GM23338 (cell line): ENCODE data around the gene VIL1. TPM values are rescaled to one million over a fixed set of nuclear protein-coding genes. Genes with fewer than 3 reads are reported as not detected.

Source experiments
- ATAC-seq: fragments of 200-7000 bp; cut with Tn5 transposase; 3 replicates; pipeline ENCODE4 v1.9.1; 2020
- DNase-seq: peaks from one replicate; pipeline ENCODE4 v3.0.0-alpha.2; 2015; ENCODE audit warnings: low spot score
- H2AFZ ChIP-seq: fragments of 200-600 bp; sonication (generic); 2 replicates; pipeline ENCODE4 v1.8.0; 2016; ENCODE audit warnings: antibody characterized with exemption, mild to moderate bottlenecking, moderate library complexity
- H3F3A ChIP-seq: fragments of 200-600 bp; sonication (generic); replicated peaks from 2 replicates; pipeline ENCODE4 v1.8.0; 2017; ENCODE audit warnings: antibody characterized with exemption, mixed run types, low read depth
- H3K27ac ChIP-seq: fragments of 200-600 bp; sonication (generic); 2 replicates; pipeline ENCODE4 v1.6.1; 2016; ENCODE audit warnings: low read depth
- H3K27me3 ChIP-seq: fragments of 200-600 bp; sonication (generic); 2 replicates; pipeline ENCODE4 v1.8.0; 2016; ENCODE audit warnings: mild to moderate bottlenecking, mixed run types, moderate library complexity; ENCODE audit not compliant: insufficient read depth
- H3K36me3 ChIP-seq: fragments of 200-600 bp; sonication (generic); 2 replicates; pipeline ENCODE4 v1.8.0; 2016; ENCODE audit warnings: mild to moderate bottlenecking; ENCODE audit not compliant: insufficient read depth
- H3K4me1 ChIP-seq: fragments of 200-600 bp; sonication (generic); 2 replicates; pipeline ENCODE4 v1.8.0; 2016; ENCODE audit warnings: mild to moderate bottlenecking, moderate library complexity; ENCODE audit not compliant: insufficient read depth
- H3K4me2 ChIP-seq: fragments of 200-600 bp; sonication (generic); 2 replicates; pipeline ENCODE4 v1.7.1; 2017; ENCODE audit warnings: mixed run types
- H3K4me3 ChIP-seq: fragments of 200-600 bp; sonication (generic); 2 replicates; pipeline ENCODE4 v1.6.1; 2016; ENCODE audit warnings: mixed run types
- H3K79me2 ChIP-seq: fragments of 200-600 bp; sonication (generic); replicated peaks from 2 replicates; pipeline ENCODE4 v1.8.0; 2017; ENCODE audit warnings: mild to moderate bottlenecking; ENCODE audit not compliant: insufficient read depth
- H3K9me2 ChIP-seq: fragments of 200-600 bp; sonication (generic); 2 replicates; pipeline ENCODE4 v1.8.0; 2017; ENCODE audit not compliant: insufficient read depth
- H4K20me1 ChIP-seq: fragments of 200-600 bp; sonication (generic); replicated peaks from 2 replicates; pipeline ENCODE4 v1.8.0; 2017; ENCODE audit warnings: mild to moderate bottlenecking; ENCODE audit not compliant: insufficient read depth
- H3K27ac Mint-ChIP-seq: 2 replicates; pipeline ENCODE4 v1.8.0; 2020; ENCODE audit warnings: inconsistent platforms, mild to moderate bottlenecking, moderate library complexity, mixed read lengths
- H3K27me3 Mint-ChIP-seq: 3 replicates; pipeline ENCODE4 v1.8.0; 2022; ENCODE audit warnings: low read depth, mild to moderate bottlenecking, moderate library complexity, mixed read lengths, inconsistent platforms; ENCODE audit not compliant: insufficient read depth, poor library complexity
- H3K36me3 Mint-ChIP-seq: 3 replicates; pipeline ENCODE4 v1.8.0; 2021; ENCODE audit warnings: low read depth, mild to moderate bottlenecking, inconsistent platforms, moderate library complexity, mixed read lengths
- H3K4me1 Mint-ChIP-seq: 3 replicates; pipeline ENCODE4 v1.8.0; 2020; ENCODE audit warnings: mild to moderate bottlenecking, inconsistent platforms, mixed read lengths
- H3K4me3 Mint-ChIP-seq: 3 replicates; pipeline ENCODE4 v1.8.0; 2021; ENCODE audit warnings: moderate library complexity, mild to moderate bottlenecking, inconsistent platforms, mixed read lengths
- H3K9me3 Mint-ChIP-seq: 3 replicates; pipeline ENCODE4 v1.8.0; 2020; ENCODE audit warnings: moderate library complexity, mild to moderate bottlenecking, inconsistent platforms, mixed read lengths
- CREB1 ChIP-seq: fragments of 250-450 bp; sonication (Bioruptor Pico); IDR thresholded peaks from 2 replicates; pipeline ENCODE4 v1.5.0; 2020; ENCODE audit warnings: low read depth, mild to moderate bottlenecking, moderate library complexity
- ETS1 ChIP-seq: IDR thresholded peaks from 2 replicates; pipeline ENCODE4 v1.6.1; 2016; ENCODE audit warnings: antibody characterized with exemption
- EZH2 ChIP-seq: fragments of 200-600 bp; sonication (generic); IDR thresholded peaks from one replicate; pipeline ENCODE4 v1.8.0; 2017; ENCODE audit warnings: antibody characterized with exemption, mild to moderate bottlenecking, low read depth; ENCODE audit not compliant: unreplicated experiment
- EZH2phosphoT487 ChIP-seq: fragments of 200-600 bp; sonication (generic); IDR thresholded peaks from one replicate; pipeline ENCODE4 v1.8.1; 2018; ENCODE audit warnings: antibody characterized with exemption; ENCODE audit not compliant: unreplicated experiment
- NANOG ChIP-seq: IDR thresholded peaks from 2 replicates; pipeline ENCODE4 v1.6.1; 2016; ENCODE audit warnings: antibody characterized with exemption, borderline replicate concordance
- POLR2AphosphoS5 ChIP-seq: IDR thresholded peaks from 2 replicates; pipeline ENCODE4 v1.6.1; 2016; ENCODE audit warnings: antibody characterized with exemption, low read depth
- REST ChIP-seq: IDR thresholded peaks from one replicate; pipeline ENCODE4 v1.6.1; 2018; ENCODE audit warnings: antibody characterized with exemption; ENCODE audit not compliant: unreplicated experiment
- polyA plus RNA-seq: library from polyadenylated mRNA; unstranded; fragments of >200 nt; fragmentation: Nextera tagmentation; extraction: Ambion mirVana; gene quantifications from 2 replicates; pipeline ENCODE4 v1.2.1, GENCODE V29; 2016
- total RNA-seq: library from RNA; depleted of rRNA; stranded (reverse); fragments of >200 nt; shearing (Covaris generic); gene quantifications from 2 replicates; pipeline ENCODE4 v1.2.3, GENCODE V29; 2014

Gene VIL1
- total and polyA plus RNA-seq, 2 experiments from 2014 or later, result 3.5 to 5.9 TPM

- H3K4me2 ChIP-seq, result peak overlapping the region; percentile 94; the same call in 1 of the 2 replicates
- no peak for TF ChIP-seq CREB1 (CRISPR knock-in tag)
- no peak for TF ChIP-seq EZH2
- TF ChIP-seq REST, result no peak
- TF ChIP-seq NANOG, result no peak
- TF ChIP-seq POLR2AphosphoS5, result no peak
- TF ChIP-seq EZH2phosphoT487, result no peak
- H3K27ac ChIP-seq, result peak overlapping the region; percentile 99; the same call in 1 of the 2 replicates
- Mint-ChIP-seq H3K4me3 (no peak overlapping the region), H3K27ac (peak overlapping the region; percentile 72; the same call in 1 of the 2 replicates), H3K36me3 (peaks cover 12% of the 10 kb centered on the region), H3K9me3 (no peaks in the 10 kb centered on the region), H3K27me3 (peaks cover 11% of the 10 kb centered on the region), H3K4me1 (peaks cover 22% of the 10 kb centered on the region)
- H3K4me1 ChIP-seq, result peaks cover 27% of the 10 kb centered on the region
- peak overlapping the region; percentile 82; the same call in 1 of the 2 replicates for H3K4me3 ChIP-seq
- DNase-seq (no peak), ATAC-seq (no peak)
- H3K9me2 ChIP-seq, result no peaks in the 10 kb centered on the region
- H3K27me3 ChIP-seq, result peaks cover under 1% of the 10 kb centered on the region; the same call in 1 of the 2 replicates
- no peaks in the 10 kb centered on the region for H3K36me3 ChIP-seq
- no peaks in the 10 kb centered on the region for H3K79me2 ChIP-seq
- H2AFZ ChIP-seq, result no peak overlapping the region
- H3F3A ChIP-seq, result peaks cover 17% of the 10 kb centered on the region
- no peaks in the 10 kb centered on the region for H4K20me1 ChIP-seq
Observed at GRCh38 chr2:218404351-218405085, 14.4 kb upstream of the VIL1 start.

- H3K4me3 ChIP-seq, result peak overlapping the region; percentile 82
- Mint-ChIP-seq H3K27me3 (peaks cover 11% of the 10 kb centered on the region), H3K4me3 (peak overlapping the region; percentile 81), H3K4me1 (peaks cover 22% of the 10 kb centered on the region), H3K9me3 (no peaks in the 10 kb centered on the region), H3K27ac (peak overlapping the region; percentile 96), H3K36me3 (peaks cover 12% of the 10 kb centered on the region)
- peaks cover 17% of the 10 kb centered on the region for H3F3A ChIP-seq
- no peaks in the 10 kb centered on the region for H3K27me3 ChIP-seq
- peaks cover 27% of the 10 kb centered on the region for H3K4me1 ChIP-seq
- H3K79me2 ChIP-seq, result no peaks in the 10 kb centered on the region
- peak overlapping the region; percentile 97 for H2AFZ ChIP-seq
- ATAC-seq (peak; percentile 15), DNase-seq (no peak)
- H4K20me1 ChIP-seq, result no peaks in the 10 kb centered on the region
- no peaks in the 10 kb centered on the region for H3K36me3 ChIP-seq
- H3K27ac ChIP-seq, result peak overlapping the region; percentile 99
- no peaks in the 10 kb centered on the region for H3K9me2 ChIP-seq
- TF ChIP-seq ETS1 (no peak), EZH2 (no peak)
- H3K4me2 ChIP-seq, result peak overlapping the region; percentile 94
Observed at GRCh38 chr2:218405086-218405745, 13.7 kb upstream of the VIL1 start.
